ENCODE measurements around the gene SMURF2. TPM values are rescaled to one million over a fixed set of nuclear protein-coding genes. Genes with fewer than 3 reads are reported as not detected.

The SMURF2 gene
- total RNA-seq, 1 experiment from 2014 or later: 35.3 TPM

DNA sequence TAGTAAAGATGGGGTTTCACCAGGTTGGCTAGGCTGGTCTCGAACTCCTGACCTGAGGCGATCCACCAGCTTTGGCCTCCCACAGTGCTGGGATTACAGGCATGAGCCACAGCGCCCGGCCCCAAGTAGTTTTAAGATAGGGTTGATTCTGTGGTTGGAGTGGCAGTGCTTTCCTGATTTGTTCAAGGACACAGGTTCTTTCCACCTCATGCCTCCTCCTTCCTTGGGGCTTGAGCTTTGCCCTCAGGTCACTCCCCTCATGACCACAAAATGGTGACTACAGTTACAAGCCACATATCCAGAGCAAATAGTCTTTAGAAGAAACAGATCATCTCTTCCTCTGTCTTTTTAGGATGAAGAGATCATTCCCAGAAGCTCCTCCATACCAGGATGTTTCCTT, 25.3 kb upstream of the SMURF2 start:
- no peak overlapping the region for H3K9ac ChIP-seq (ENCODE audit: extremely low read depth, insufficient read length, low read length)
- no peak overlapping the region for H2AFZ ChIP-seq (ENCODE audit: low read length)

More for the DNA sequence above, 25.3 kb upstream of the SMURF2 start:
- Mint-ChIP-seq H3K36me3 (ENCODE audit: insufficient read depth in 1 of 3, low read depth in 3 of 3) (no peaks in the 10 kb centered on the region), H3K27me3 (ENCODE audit: low read depth) (no peaks in the 10 kb centered on the region; the same call in 1 of the 2 replicates), H3K9me3 (no peaks in the 10 kb centered on the region), H3K4me1 (peaks cover 3 to 9% of the 10 kb centered on the region in 2 experiments), H3K27ac (no peak overlapping the region; a peak in 1 of 7 replicates), H3K4me3 (no peak overlapping the region)
- no peak overlapping the region for H4K8ac ChIP-seq (replicated peaks; ENCODE audit: insufficient read length, low read depth, low read length)
- no peak overlapping the region for H3K27ac ChIP-seq (ENCODE audit: insufficient read length, low read depth, low read length)
- H3T11ph ChIP-seq (ENCODE audit: low read length): no peak overlapping the region
- H2BK5ac ChIP-seq (ENCODE audit: insufficient read length, low read length): no peak overlapping the region
- no peak overlapping the region for H3K18ac ChIP-seq (ENCODE audit: insufficient read length, low read depth, low read length)
- H2BK120ac ChIP-seq (ENCODE audit: low read depth, low read length, poor library complexity, severe bottlenecking): no peak overlapping the region
- no peak overlapping the region for H3K56ac ChIP-seq (ENCODE audit: insufficient read length, low read depth, low read length)
- no peak overlapping the region for H3K4me2 ChIP-seq (ENCODE audit: insufficient read depth, insufficient read length, low read length)
- H3K27me3 ChIP-seq (ENCODE audit: insufficient read depth, low read length): no peaks in the 10 kb centered on the region
- H3K4ac ChIP-seq (ENCODE audit: low read depth, low read length): no peak overlapping the region
- WGBS (ENCODE audit: extremely low coverage, insufficient read length, low lambda C conversion rate): no CpG with 5 or more reads among the region's 4 CpGs
- H4K91ac ChIP-seq (ENCODE audit: insufficient read length, low read depth, low read length): no peak overlapping the region
- H2AK5ac ChIP-seq (ENCODE audit: insufficient read length, low read length): no peak overlapping the region
- no peak overlapping the region for H2BK15ac ChIP-seq (ENCODE audit: low read depth, low read length)
- H3K14ac ChIP-seq (ENCODE audit: insufficient read depth, low read length): no peak overlapping the region
- no peaks in the 10 kb centered on the region for H3K79me1 ChIP-seq (ENCODE audit: insufficient read depth, low read depth, low read length, poor library complexity, severe bottlenecking)
- no peak overlapping the region for H2BK20ac ChIP-seq (ENCODE audit: low read depth, low read length, poor library complexity, severe bottlenecking)
- no peaks in the 10 kb centered on the region for H3K4me1 ChIP-seq (ENCODE audit: insufficient read depth, low read length)
- H3K9me3 ChIP-seq (ENCODE audit: control insufficient read depth, low read depth, low read length): no peaks in the 10 kb centered on the region
- no peaks in the 10 kb centered on the region for H4K20me1 ChIP-seq (ENCODE audit: control insufficient read depth, insufficient read depth, insufficient read length)
- no peak for DNase-seq
- no peaks in the 10 kb centered on the region for H3K79me2 ChIP-seq (ENCODE audit: insufficient read depth, low read length)
- no peaks in the 10 kb centered on the region for H3K23me2 ChIP-seq (ENCODE audit: insufficient read length, low read depth, low read length, poor library complexity, severe bottlenecking)
- no peak overlapping the region for H2BK12ac ChIP-seq (ENCODE audit: insufficient read length, low read depth, low read length)
- no peak overlapping the region for H3K23ac ChIP-seq (ENCODE audit: insufficient read length, low read depth, low read length)
- TF ChIP-seq CTCF (conservative IDR thresholded peaks at IDR 0.05): no peak
- H4K5ac ChIP-seq (ENCODE audit: insufficient read length, low read depth, low read length): no peak overlapping the region
